Muscle of leg (tissue), 11 donors: Measurements from ENCODE around the gene VAT1L. TPM values are rescaled to one million over a fixed set of nuclear protein-coding genes. Genes with fewer than 3 reads are reported as not detected.

Experiments used
- DNase-seq: peaks from one replicate; pipeline ENCODE4 v3.0.0; 2013
- H3K27ac ChIP-seq: one replicate; pipeline ENCODE4 v1.5.1; 2013; ENCODE audit warnings: mild to moderate bottlenecking, low read length, control low read depth
- H3K27me3 ChIP-seq: one replicate; pipeline ENCODE4 v1.6.1; 2013; ENCODE audit warnings: low read length; ENCODE audit not compliant: control insufficient read depth, insufficient read depth
- H3K36me3 ChIP-seq: one replicate; pipeline ENCODE4 v1.6.1; 2013; ENCODE audit warnings: low read length; ENCODE audit not compliant: control insufficient read depth, insufficient read depth
- H3K4me1 ChIP-seq: one replicate; pipeline ENCODE4 v1.6.1; 2013; ENCODE audit warnings: low read length; ENCODE audit not compliant: control insufficient read depth, insufficient read depth
- H3K4me3 ChIP-seq: one replicate; pipeline ENCODE4 v1.5.1; 2013; ENCODE audit warnings: low read length, control low read depth
- H3K9me3 ChIP-seq: replicated peaks from 2 replicates; pipeline ENCODE4 v1.6.1; 2013; ENCODE audit warnings: low read depth, low read length; ENCODE audit not compliant: control insufficient read depth
- WGBS: methylation state at CpG from one replicate; pipeline ENCODE4 v1.1.5; 2013; ENCODE audit warnings: missing lambda C conversion rate; ENCODE audit not compliant: insufficient coverage; 5-methylcytosine and 5-hydroxymethylcytosine counted together
- polyA plus RNA-seq, 8 donors: library from polyadenylated mRNA; unstranded; fragments of 120-200 nt; gene quantifications; one replicate each; pipeline versions ENCODE4 v1.2.1 to v1.2.3, GENCODE V29; 2013; ENCODE audit warnings: inconsistent platforms in 1 of 8, low replicate concordance in 1 of 8; ENCODE audit not compliant: insufficient read length in 8 of 8, insufficient read depth in 1 of 8
- total RNA-seq: library from RNA; stranded (reverse); fragments of 120-200 nt; gene quantifications from one replicate; pipeline ENCODE4 v1.2.4, GENCODE V29; 2013

VAT1L gene
- total and polyA plus RNA-seq, 9 donors, result 1.1 to 8.1 (median 2.7) TPM

- no peaks in the 10 kb centered on the region for H3K4me1 ChIP-seq
- H3K27me3 ChIP-seq, result no peaks in the 10 kb centered on the region
- no peak for DNase-seq
- WGBS, result 79% methylated on average over 3 of the region's 3 CpGs
- H3K36me3 ChIP-seq, result no peaks in the 10 kb centered on the region
- no peak overlapping the region for H3K27ac ChIP-seq
- H3K4me3 ChIP-seq, result no peak overlapping the region
- no peaks in the 10 kb centered on the region for H3K9me3 ChIP-seq
Observed at GRCh38 chr16:77899416-77899815, 111.1 kb downstream of the VAT1L start.

GRCh38 chr16:77905374-77905920 lies 117.1 kb downstream of the VAT1L start:
- Histone ChIP-seq H3K27me3 (no peaks in the 10 kb centered on the region), H3K27ac (no peak overlapping the region), H3K4me1 (no peaks in the 10 kb centered on the region), H3K4me3 (no peak overlapping the region), H3K36me3 (no peaks in the 10 kb centered on the region), H3K9me3 (no peaks in the 10 kb centered on the region)
- no peak for DNase-seq
- WGBS, result 92% methylated on average over 2 of the region's 7 CpGs

GRCh38 chr16:77910021-77910420 lies 121.7 kb downstream of the VAT1L start:
- Histone ChIP-seq H3K4me3 (no peak overlapping the region), H3K27me3 (no peaks in the 10 kb centered on the region), H3K9me3 (no peaks in the 10 kb centered on the region), H3K4me1 (no peaks in the 10 kb centered on the region), H3K27ac (no peak overlapping the region), H3K36me3 (no peaks in the 10 kb centered on the region)
- DNase-seq, result peak; percentile 20
- WGBS, result no CpG with 5 or more reads among the region's 3 CpGs

- H3K36me3 ChIP-seq, result no peaks in the 10 kb centered on the region
- H3K4me1 ChIP-seq, result no peaks in the 10 kb centered on the region
- DNase-seq, result no peak
- H3K4me3 ChIP-seq, result no peak overlapping the region
- H3K27ac ChIP-seq, result no peak overlapping the region
- H3K9me3 ChIP-seq, result no peaks in the 10 kb centered on the region
- no peaks in the 10 kb centered on the region for H3K27me3 ChIP-seq
- no CpG with 5 or more reads among the region's 4 CpGs for WGBS
Observed at GRCh38 chr16:77912617-77913016, 124.3 kb downstream of the VAT1L start.

GRCh38 chr16:77913738-77914253 lies 125.4 kb downstream of the VAT1L start:
- WGBS, result no CpG with 5 or more reads among the region's 2 CpGs
- DNase-seq, result no peak
- Histone ChIP-seq H3K4me3 (no peak overlapping the region), H3K9me3 (no peaks in the 10 kb centered on the region), H3K36me3 (no peaks in the 10 kb centered on the region), H3K27me3 (no peaks in the 10 kb centered on the region), H3K4me1 (no peaks in the 10 kb centered on the region), H3K27ac (no peak overlapping the region)

GRCh38 chr16:77916111-77916510 lies 127.7 kb downstream of the VAT1L start:
- H3K36me3 ChIP-seq, result no peaks in the 10 kb centered on the region
- H3K4me1 ChIP-seq, result no peaks in the 10 kb centered on the region
- H3K9me3 ChIP-seq, result no peaks in the 10 kb centered on the region
- H3K27me3 ChIP-seq, result no peaks in the 10 kb centered on the region
- H3K4me3 ChIP-seq, result no peak overlapping the region
- no peak for DNase-seq
- WGBS, result 89% methylated on average over 5 of the region's 9 CpGs
- no peak overlapping the region for H3K27ac ChIP-seq

GRCh38 chr16:77917971-77918370 lies 129.6 kb downstream of the VAT1L start:
- Histone ChIP-seq H3K36me3 (no peaks in the 10 kb centered on the region), H3K27me3 (no peaks in the 10 kb centered on the region), H3K4me1 (no peaks in the 10 kb centered on the region), H3K4me3 (no peak overlapping the region), H3K27ac (no peak overlapping the region), H3K9me3 (no peaks in the 10 kb centered on the region)
- 55% methylated on average over 1 of the region's 3 CpGs for WGBS
- no peak for DNase-seq

- DNase-seq, result no peak
- no peak overlapping the region for H3K27ac ChIP-seq
- H3K36me3 ChIP-seq, result no peaks in the 10 kb centered on the region
- H3K27me3 ChIP-seq, result no peaks in the 10 kb centered on the region
- H3K9me3 ChIP-seq, result no peaks in the 10 kb centered on the region
- no peak overlapping the region for H3K4me3 ChIP-seq
- H3K4me1 ChIP-seq, result no peaks in the 10 kb centered on the region
- 90% methylated on average over 2 of the region's 8 CpGs for WGBS
Observed at GRCh38 chr16:77918809-77919707, 130.7 kb downstream of the VAT1L start.

- 80% methylated on average over 1 of the region's 8 CpGs for WGBS
- H3K4me1 ChIP-seq, result no peaks in the 10 kb centered on the region
- H3K27me3 ChIP-seq, result no peaks in the 10 kb centered on the region
- H3K36me3 ChIP-seq, result no peaks in the 10 kb centered on the region
- no peak for DNase-seq
- no peak overlapping the region for H3K27ac ChIP-seq
- H3K4me3 ChIP-seq, result no peak overlapping the region
- H3K9me3 ChIP-seq, result no peaks in the 10 kb centered on the region
Observed at GRCh38 chr16:77919761-77920415, 131.5 kb downstream of the VAT1L start.

GRCh38 chr16:77920984-77921383 lies 132.6 kb downstream of the VAT1L start:
- WGBS, result 86% methylated on average over 1 of the region's 4 CpGs
- Histone ChIP-seq H3K9me3 (no peaks in the 10 kb centered on the region), H3K4me3 (no peak overlapping the region), H3K4me1 (no peaks in the 10 kb centered on the region), H3K27me3 (no peaks in the 10 kb centered on the region), H3K36me3 (no peaks in the 10 kb centered on the region), H3K27ac (no peak overlapping the region)
- no peak for DNase-seq
